ENCODE results near the gene TBC1D3B. TPM values are rescaled to one million over a fixed set of nuclear protein-coding genes. Genes with fewer than 3 reads are reported as not detected.
A peak's percentile ranks its signal among the peaks of the same experiment; 100 is the strongest.
"Not testable (repeated sequence)": the region's sequence is repeated elsewhere in the genome, so short reads cannot be mapped to it uniquely, and the experiment has no call there.

The TBC1D3B gene
- total and polyA plus RNA-seq, 4 donors: 1.2 to 32.5 (median 9.1) TPM

GRCh38 chr17:36121099-36121498 is 55.3 kb downstream of the TBC1D3B start:
- not testable (repeated sequence) for H3K27me3 ChIP-seq (ENCODE audit: control insufficient read depth, insufficient read depth, low read length); H3K36me3 ChIP-seq (ENCODE audit: control insufficient read depth, insufficient read depth, low read length); H3K9me3 ChIP-seq (ENCODE audit: control insufficient read depth, insufficient read depth, low read length); H3K4me3 ChIP-seq (ENCODE audit: low read depth, low read length); DNase-seq (ENCODE audit: low read depth in 4 of 6, low spot score in 6 of 6); H3K27ac ChIP-seq (ENCODE audit: low read depth, low read length); H3K4me1 ChIP-seq (ENCODE audit: control insufficient read depth, insufficient read depth, low read length)
- 83% methylated on average over 1 of the region's 6 CpGs for WGBS (ENCODE audit: insufficient coverage)

GRCh38 chr17:36120221-36120620 is 56.2 kb downstream of the TBC1D3B start:
- no peak for DNase-seq (ENCODE audit: low read depth in 4 of 6, low spot score in 6 of 6)
- no peaks in the 10 kb centered on the region for H3K36me3 ChIP-seq (ENCODE audit: control insufficient read depth, insufficient read depth, low read length)
- 43% methylated on average over 1 of the region's 3 CpGs for WGBS (ENCODE audit: insufficient coverage)

GRCh38 chr17:36118477-36119353 is 57.7 kb downstream of the TBC1D3B start:
- no peaks in the 10 kb centered on the region for H3K27me3 ChIP-seq (ENCODE audit: control insufficient read depth, insufficient read depth, low read length)
- H3K4me3 ChIP-seq (ENCODE audit: low read depth, low read length): no peak overlapping the region
- H3K36me3 ChIP-seq (ENCODE audit: control insufficient read depth, insufficient read depth, low read length): no peaks in the 10 kb centered on the region
- no peaks in the 10 kb centered on the region for H3K9me3 ChIP-seq (ENCODE audit: control insufficient read depth, insufficient read depth, low read length)
- no peak for DNase-seq (ENCODE audit: low read depth in 4 of 6, low spot score in 6 of 6)
- no peak overlapping the region for H3K27ac ChIP-seq (ENCODE audit: low read depth, low read length)
- WGBS (ENCODE audit: insufficient coverage): 94% methylated on average over 9 of the region's 12 CpGs
- no peaks in the 10 kb centered on the region for H3K4me1 ChIP-seq (ENCODE audit: control insufficient read depth, insufficient read depth, low read length)

More at GRCh38 chr17:36120221-36120620, 56.2 kb downstream of the TBC1D3B start:
- no peak overlapping the region for H3K27ac ChIP-seq (ENCODE audit: low read depth, low read length)
- H3K4me1 ChIP-seq (ENCODE audit: control insufficient read depth, insufficient read depth, low read length): no peaks in the 10 kb centered on the region
- H3K4me3 ChIP-seq (ENCODE audit: low read depth, low read length): no peak overlapping the region
- no peaks in the 10 kb centered on the region for H3K27me3 ChIP-seq (ENCODE audit: control insufficient read depth, insufficient read depth, low read length)
- peaks cover under 1% of the 10 kb centered on the region for H3K9me3 ChIP-seq (ENCODE audit: control insufficient read depth, insufficient read depth, low read length)

- Histone ChIP-seq H3K27ac (ENCODE audit: low read depth, low read length) (no peak overlapping the region), H3K27me3 (ENCODE audit: control insufficient read depth, insufficient read depth, low read length) (no peaks in the 10 kb centered on the region), H3K4me1 (ENCODE audit: control insufficient read depth, insufficient read depth, low read length) (no peaks in the 10 kb centered on the region), H3K4me3 (ENCODE audit: low read depth, low read length) (no peak overlapping the region), H3K36me3 (ENCODE audit: control insufficient read depth, insufficient read depth, low read length) (no peaks in the 10 kb centered on the region), H3K9me3 (ENCODE audit: control insufficient read depth, insufficient read depth, low read length) (no peaks in the 10 kb centered on the region)
- peak in 1 of 6 donors; percentile 50 for DNase-seq (ENCODE audit: low read depth in 4 of 6, low spot score in 6 of 6)
- WGBS (ENCODE audit: insufficient coverage): 13% methylated on average over 1 of the region's 5 CpGs
Observed at GRCh38 chr17:36117505-36118382, 58.7 kb downstream of the TBC1D3B start.

Other genes starting within 250 kb of the TBC1D3B start
- gene RDM1, start 245.9 kb downstream of the TBC1D3B start, total RNA-seq: 1 to 10 TPM; 1.4 TPM
- gene RDM1, start 245.9 kb downstream of the TBC1D3B start, polyA plus RNA-seq (ENCODE audit: insufficient read length in 2 of 2): 1 to 10 TPM; 2.4 to 2.5 TPM
- not detected for gene LYZL6, start 232.9 kb downstream of the TBC1D3B start, total RNA-seq
- not detected for gene LYZL6, start 232.9 kb downstream of the TBC1D3B start, polyA plus RNA-seq (ENCODE audit: insufficient read length in 2 of 2)
- gene CCL16, start 195.1 kb downstream of the TBC1D3B start, total RNA-seq: under 1 TPM; 0.20 to 0.28 TPM
- under 1 TPM in 1 of 2 donors, not detected in 1; 0.30 TPM for gene CCL16, start 195.1 kb downstream of the TBC1D3B start, polyA plus RNA-seq (ENCODE audit: insufficient read length in 2 of 2)
- gene CCL14, start 189.9 kb downstream of the TBC1D3B start, total RNA-seq: 10 to 100 TPM in 1 of 2 donors, 1 to 10 TPM in 1; 1.7 to 42.0 TPM
- 1 to 10 TPM; 4.1 to 8.9 TPM for gene CCL14, start 189.9 kb downstream of the TBC1D3B start, polyA plus RNA-seq (ENCODE audit: insufficient read length in 2 of 2)
- gene CCL15, start 175.1 kb downstream of the TBC1D3B start, total RNA-seq: not detected
- gene CCL15, start 175.1 kb downstream of the TBC1D3B start, polyA plus RNA-seq (ENCODE audit: insufficient read length in 2 of 2): under 1 TPM in 1 of 2 donors, not detected in 1; 0.23 TPM
- gene CCL23, start 158.7 kb downstream of the TBC1D3B start, total RNA-seq: under 1 TPM in 1 of 2 donors, not detected in 1; 0.28 TPM
- gene CCL23, start 158.7 kb downstream of the TBC1D3B start, polyA plus RNA-seq (ENCODE audit: insufficient read length in 2 of 2): not detected
- gene CCL18, start 112.4 kb downstream of the TBC1D3B start, total RNA-seq: not detected
- gene CCL18, start 112.4 kb downstream of the TBC1D3B start, polyA plus RNA-seq (ENCODE audit: insufficient read length in 2 of 2): not detected
- gene CCL3, start 86.5 kb downstream of the TBC1D3B start, total RNA-seq: 10 to 100 TPM in 1 of 2 donors, 1 to 10 TPM in 1; 6.0 to 21.8 TPM
- 10 to 100 TPM in 1 of 2 donors, 1 to 10 TPM in 1; 5.8 to 16.0 TPM for gene CCL3, start 86.5 kb downstream of the TBC1D3B start, polyA plus RNA-seq (ENCODE audit: insufficient read length in 2 of 2)
- 10 to 100 TPM in 1 of 2 donors, 1 to 10 TPM in 1; 4.8 to 10.2 TPM for gene CCL4, start 72.8 kb downstream of the TBC1D3B start, total RNA-seq
- gene CCL4, start 72.8 kb downstream of the TBC1D3B start, polyA plus RNA-seq (ENCODE audit: insufficient read length in 2 of 2): 1 to 10 TPM; 2.7 to 8.4 TPM
- 1 to 10 TPM; 2.8 to 6.3 TPM for gene CCL3L1, start 20.1 kb upstream of the TBC1D3B start, total RNA-seq
- 1 to 10 TPM; 2.7 to 8.0 TPM for gene CCL3L1, start 20.1 kb upstream of the TBC1D3B start, polyA plus RNA-seq (ENCODE audit: insufficient read length in 2 of 2)
- gene CCL4L2, start 34.4 kb upstream of the TBC1D3B start, total RNA-seq: 10 to 100 TPM in 1 of 2 donors, 1 to 10 TPM in 1; 3.1 to 10.4 TPM
- gene CCL4L2, start 34.4 kb upstream of the TBC1D3B start, polyA plus RNA-seq (ENCODE audit: insufficient read length in 2 of 2): 1 to 10 TPM; 2.1 to 6.6 TPM
- not detected for gene TBC1D3I, start 87.9 kb upstream of the TBC1D3B start, total RNA-seq
- gene TBC1D3I, start 87.9 kb upstream of the TBC1D3B start, polyA plus RNA-seq (ENCODE audit: insufficient read length in 2 of 2): 1 to 10 TPM in 1 of 2 donors, under 1 TPM in 1; 0.68 to 9.5 TPM
- gene TBC1D3G, start 147.2 kb upstream of the TBC1D3B start, total RNA-seq: not detected
- not detected for gene TBC1D3G, start 147.2 kb upstream of the TBC1D3B start, polyA plus RNA-seq (ENCODE audit: insufficient read length in 2 of 2)
- not detected for gene TBC1D3H, start 211.8 kb upstream of the TBC1D3B start, total RNA-seq
- not detected for gene TBC1D3H, start 211.8 kb upstream of the TBC1D3B start, polyA plus RNA-seq (ENCODE audit: insufficient read length in 2 of 2)